Measurements from ENCODE around the gene ABCC3. TPM values are rescaled to one million over a fixed set of nuclear protein-coding genes. Genes with fewer than 3 reads are reported as not detected.

The ABCC3 gene
- total and polyA plus RNA-seq, 2 donors, result 1.8 to 3.7 TPM

GRCh38 chr17:50682938-50683337 lies 48.3 kb downstream of the ABCC3 start:
- Histone ChIP-seq H3K4me3 (ENCODE audit: low read length in 2 of 2) (no peak overlapping the region), H3K36me3 (ENCODE audit: control insufficient read depth in 2 of 2, insufficient read depth in 2 of 2, low read length in 1 of 2) (no peaks in the 10 kb centered on the region), H3K27ac (ENCODE audit: low read depth in 1 of 2, low read length in 1 of 2) (no peak overlapping the region), H3K9me3 (ENCODE audit: control insufficient read depth in 2 of 2, insufficient read depth in 1 of 2, low read length in 1 of 2) (no peaks in the 10 kb centered on the region), H3K4me1 (ENCODE audit: control insufficient read depth in 2 of 2, insufficient read depth in 2 of 2, low read length in 2 of 2) (no peaks in the 10 kb centered on the region), H3K27me3 (ENCODE audit: control insufficient read depth in 2 of 2, insufficient read depth in 1 of 2, low read length in 1 of 2) (peaks cover 0 to 22% of the 10 kb centered on the region in 2 donors)
- WGBS, result 95% methylated on average over 3 of the region's 3 CpGs
- DNase-seq (ENCODE audit: low read depth in 6 of 9, low spot score in 9 of 9), result no peak

- H3K4me3 ChIP-seq (ENCODE audit: low read length in 2 of 2), result no peak overlapping the region
- H3K9me3 ChIP-seq (ENCODE audit: control insufficient read depth in 2 of 2, insufficient read depth in 1 of 2, low read length in 1 of 2), result no peaks in the 10 kb centered on the region
- no peak for DNase-seq (ENCODE audit: low read depth in 6 of 9, low spot score in 9 of 9)
- H3K27ac ChIP-seq (ENCODE audit: low read depth in 1 of 2, low read length in 1 of 2), result no peak overlapping the region
- H3K27me3 ChIP-seq (ENCODE audit: control insufficient read depth in 2 of 2, insufficient read depth in 1 of 2, low read length in 1 of 2), result peaks cover 0 to 22% of the 10 kb centered on the region in 2 donors
- H3K36me3 ChIP-seq (ENCODE audit: control insufficient read depth in 2 of 2, insufficient read depth in 2 of 2, low read length in 1 of 2), result no peaks in the 10 kb centered on the region
- WGBS, result 96% methylated on average over 28 of the region's 28 CpGs
- no peaks in the 10 kb centered on the region for H3K4me1 ChIP-seq (ENCODE audit: control insufficient read depth in 2 of 2, insufficient read depth in 2 of 2, low read length in 2 of 2)
Observed at GRCh38 chr17:50683434-50684287, 49.0 kb downstream of the ABCC3 start.

- Histone ChIP-seq H3K36me3 (ENCODE audit: control insufficient read depth in 2 of 2, insufficient read depth in 2 of 2, low read length in 1 of 2) (no peaks in the 10 kb centered on the region), H3K27ac (ENCODE audit: low read depth in 1 of 2, low read length in 1 of 2) (no peak overlapping the region), H3K4me3 (ENCODE audit: low read length in 2 of 2) (no peak overlapping the region), H3K27me3 (ENCODE audit: control insufficient read depth in 2 of 2, insufficient read depth in 1 of 2, low read length in 1 of 2) (peaks cover 0 to 22% of the 10 kb centered on the region in 2 donors), H3K9me3 (ENCODE audit: control insufficient read depth in 2 of 2, insufficient read depth in 1 of 2, low read length in 1 of 2) (no peaks in the 10 kb centered on the region), H3K4me1 (ENCODE audit: control insufficient read depth in 2 of 2, insufficient read depth in 2 of 2, low read length in 2 of 2) (peaks cover 0 to 2% of the 10 kb centered on the region in 2 donors)
- 95% methylated on average over 5 of the region's 5 CpGs for WGBS
- no peak for DNase-seq (ENCODE audit: low read depth in 6 of 9, low spot score in 9 of 9)
Observed at GRCh38 chr17:50684288-50684611, 49.6 kb downstream of the ABCC3 start.

GRCh38 chr17:50684612-50685333 lies 50.1 kb downstream of the ABCC3 start:
- DNase-seq (ENCODE audit: low read depth in 6 of 9, low spot score in 9 of 9), result no peak
- H3K4me3 ChIP-seq (ENCODE audit: low read length in 2 of 2), result no peak overlapping the region
- WGBS, result 95% methylated on average over 15 of the region's 15 CpGs
- H3K27me3 ChIP-seq (ENCODE audit: control insufficient read depth in 2 of 2, insufficient read depth in 1 of 2, low read length in 1 of 2), result peaks cover 0 to 17% of the 10 kb centered on the region in 2 donors
- H3K27ac ChIP-seq (ENCODE audit: low read depth in 1 of 2, low read length in 1 of 2), result no peak overlapping the region
- no peaks in the 10 kb centered on the region for H3K36me3 ChIP-seq (ENCODE audit: control insufficient read depth in 2 of 2, insufficient read depth in 2 of 2, low read length in 1 of 2)
- H3K9me3 ChIP-seq (ENCODE audit: control insufficient read depth in 2 of 2, insufficient read depth in 1 of 2, low read length in 1 of 2), result no peaks in the 10 kb centered on the region
- peaks cover 0 to 7% of the 10 kb centered on the region in 2 donors for H3K4me1 ChIP-seq (ENCODE audit: control insufficient read depth in 2 of 2, insufficient read depth in 2 of 2, low read length in 2 of 2)

- H3K4me3 ChIP-seq (ENCODE audit: low read length in 2 of 2), result no peak overlapping the region
- no peak for DNase-seq (ENCODE audit: low read depth in 6 of 9, low spot score in 9 of 9)
- H3K9me3 ChIP-seq (ENCODE audit: control insufficient read depth in 2 of 2, insufficient read depth in 1 of 2, low read length in 1 of 2), result no peaks in the 10 kb centered on the region
- peaks cover 0 to 7% of the 10 kb centered on the region in 2 donors for H3K4me1 ChIP-seq (ENCODE audit: control insufficient read depth in 2 of 2, insufficient read depth in 2 of 2, low read length in 2 of 2)
- no peak overlapping the region for H3K27ac ChIP-seq (ENCODE audit: low read depth in 1 of 2, low read length in 1 of 2)
- no peaks in the 10 kb centered on the region for H3K36me3 ChIP-seq (ENCODE audit: control insufficient read depth in 2 of 2, insufficient read depth in 2 of 2, low read length in 1 of 2)
- 97% methylated on average over 1 of the region's 1 CpG for WGBS
- peaks cover 0 to 13% of the 10 kb centered on the region in 2 donors for H3K27me3 ChIP-seq (ENCODE audit: control insufficient read depth in 2 of 2, insufficient read depth in 1 of 2, low read length in 1 of 2)
Observed at GRCh38 chr17:50685334-50685665, 50.6 kb downstream of the ABCC3 start.

GRCh38 chr17:50685691-50686493 lies 51.2 kb downstream of the ABCC3 start:
- no peaks in the 10 kb centered on the region for H3K36me3 ChIP-seq (ENCODE audit: control insufficient read depth in 2 of 2, insufficient read depth in 2 of 2, low read length in 1 of 2)
- 94% methylated on average over 17 of the region's 17 CpGs for WGBS
- H3K27ac ChIP-seq (ENCODE audit: low read depth in 1 of 2, low read length in 1 of 2), result no peak overlapping the region
- H3K4me1 ChIP-seq (ENCODE audit: control insufficient read depth in 2 of 2, insufficient read depth in 2 of 2, low read length in 2 of 2), result peaks cover 0 to 11% of the 10 kb centered on the region in 2 donors
- H3K27me3 ChIP-seq (ENCODE audit: control insufficient read depth in 2 of 2, insufficient read depth in 1 of 2, low read length in 1 of 2), result peaks cover 0 to 10% of the 10 kb centered on the region in 2 donors
- no peak overlapping the region for H3K4me3 ChIP-seq (ENCODE audit: low read length in 2 of 2)
- DNase-seq (ENCODE audit: low read depth in 6 of 9, low spot score in 9 of 9), result no peak
- no peaks in the 10 kb centered on the region for H3K9me3 ChIP-seq (ENCODE audit: control insufficient read depth in 2 of 2, insufficient read depth in 1 of 2, low read length in 1 of 2)

GRCh38 chr17:50686494-50687199 lies 52.0 kb downstream of the ABCC3 start:
- H3K4me1 ChIP-seq (ENCODE audit: control insufficient read depth in 2 of 2, insufficient read depth in 2 of 2, low read length in 2 of 2), result peaks cover 0 to 12% of the 10 kb centered on the region in 2 donors
- H3K27me3 ChIP-seq (ENCODE audit: control insufficient read depth in 2 of 2, insufficient read depth in 1 of 2, low read length in 1 of 2), result peaks cover 0 to 6% of the 10 kb centered on the region in 2 donors
- no peaks in the 10 kb centered on the region for H3K9me3 ChIP-seq (ENCODE audit: control insufficient read depth in 2 of 2, insufficient read depth in 1 of 2, low read length in 1 of 2)
- no peaks in the 10 kb centered on the region for H3K36me3 ChIP-seq (ENCODE audit: control insufficient read depth in 2 of 2, insufficient read depth in 2 of 2, low read length in 1 of 2)
- 95% methylated on average over 14 of the region's 14 CpGs for WGBS
- no peak overlapping the region for H3K27ac ChIP-seq (ENCODE audit: low read depth in 1 of 2, low read length in 1 of 2)
- H3K4me3 ChIP-seq (ENCODE audit: low read length in 2 of 2), result no peak overlapping the region
- no peak for DNase-seq (ENCODE audit: low read depth in 6 of 9, low spot score in 9 of 9)

- Histone ChIP-seq H3K27ac (ENCODE audit: low read depth in 1 of 2, low read length in 1 of 2) (no peak overlapping the region), H3K4me1 (ENCODE audit: control insufficient read depth in 2 of 2, insufficient read depth in 2 of 2, low read length in 2 of 2) (peaks cover 0 to 16% of the 10 kb centered on the region in 2 donors), H3K4me3 (ENCODE audit: low read length in 2 of 2) (no peak overlapping the region), H3K9me3 (ENCODE audit: control insufficient read depth in 2 of 2, insufficient read depth in 1 of 2, low read length in 1 of 2) (no peaks in the 10 kb centered on the region), H3K27me3 (ENCODE audit: control insufficient read depth in 2 of 2, insufficient read depth in 1 of 2, low read length in 1 of 2) (peaks cover 0 to 3% of the 10 kb centered on the region in 2 donors), H3K36me3 (ENCODE audit: control insufficient read depth in 2 of 2, insufficient read depth in 2 of 2, low read length in 1 of 2) (peaks cover under 1 to 1% of the 10 kb centered on the region in 2 donors)
- 94% methylated on average over 16 of the region's 16 CpGs for WGBS
- no peak for DNase-seq (ENCODE audit: low read depth in 6 of 9, low spot score in 9 of 9)
Observed at GRCh38 chr17:50687200-50688066, 52.8 kb downstream of the ABCC3 start.

Measured in thymus (tissue), 11 donors.